ENCODE results near the gene DAGLA. TPM values are rescaled to one million over a fixed set of nuclear protein-coding genes. Genes with fewer than 3 reads are reported as not detected.
A peak's percentile ranks its signal among the peaks of the same experiment; 100 is the strongest.

DAGLA gene
- total RNA-seq, 4 donors from 2014 or later, result 1.5 to 5.6 (median 3.4) TPM

DNA sequence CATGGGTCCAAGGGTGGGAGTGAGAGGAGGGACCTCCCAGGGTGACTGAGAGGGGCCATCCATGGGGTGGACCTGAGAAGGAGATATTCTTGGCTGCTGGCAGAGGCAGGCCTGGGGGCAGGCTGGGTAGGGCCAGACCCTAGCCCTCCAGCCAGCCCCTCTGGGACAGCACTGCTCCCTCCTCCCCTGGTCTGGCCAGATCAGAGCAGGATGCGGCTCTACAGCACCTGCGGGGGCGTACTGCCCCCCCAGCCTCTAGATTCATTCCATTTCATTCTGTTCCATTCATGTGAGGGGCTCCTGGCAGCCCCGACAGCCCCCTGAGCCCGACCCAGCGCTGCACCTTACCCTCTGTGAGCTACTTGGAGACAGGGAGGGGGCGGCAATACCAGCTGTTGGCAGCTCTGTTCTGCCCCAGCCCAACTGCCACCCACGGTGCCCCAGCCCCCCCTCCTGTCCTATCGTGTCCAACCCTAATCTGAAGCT, 37.9 kb downstream of the DAGLA start:
- H3K4me1 ChIP-seq, result peaks cover 0 to 34% (median 13%) of the 10 kb centered on the region in 3 donors
- H3K4me3 ChIP-seq, result peak overlapping the region; percentile 31 to 58
- no peaks in the 10 kb centered on the region for H3K27me3 ChIP-seq
- peak; percentile 23 for ATAC-seq
- WGBS, 2 donors (ENCODE audit: low coverage in 1 of 2), result no CpG with 5 or more reads among the region's 9 CpGs
- no peak for TF ChIP-seq POLR2A (IDR thresholded peaks at IDR 0.05)
- TF ChIP-seq POLR2AphosphoS5 (IDR thresholded peaks at IDR 0.05), result no peak
- no peak for TF ChIP-seq EP300 (IDR thresholded peaks at IDR 0.05)
- TF ChIP-seq, protein P1, sequence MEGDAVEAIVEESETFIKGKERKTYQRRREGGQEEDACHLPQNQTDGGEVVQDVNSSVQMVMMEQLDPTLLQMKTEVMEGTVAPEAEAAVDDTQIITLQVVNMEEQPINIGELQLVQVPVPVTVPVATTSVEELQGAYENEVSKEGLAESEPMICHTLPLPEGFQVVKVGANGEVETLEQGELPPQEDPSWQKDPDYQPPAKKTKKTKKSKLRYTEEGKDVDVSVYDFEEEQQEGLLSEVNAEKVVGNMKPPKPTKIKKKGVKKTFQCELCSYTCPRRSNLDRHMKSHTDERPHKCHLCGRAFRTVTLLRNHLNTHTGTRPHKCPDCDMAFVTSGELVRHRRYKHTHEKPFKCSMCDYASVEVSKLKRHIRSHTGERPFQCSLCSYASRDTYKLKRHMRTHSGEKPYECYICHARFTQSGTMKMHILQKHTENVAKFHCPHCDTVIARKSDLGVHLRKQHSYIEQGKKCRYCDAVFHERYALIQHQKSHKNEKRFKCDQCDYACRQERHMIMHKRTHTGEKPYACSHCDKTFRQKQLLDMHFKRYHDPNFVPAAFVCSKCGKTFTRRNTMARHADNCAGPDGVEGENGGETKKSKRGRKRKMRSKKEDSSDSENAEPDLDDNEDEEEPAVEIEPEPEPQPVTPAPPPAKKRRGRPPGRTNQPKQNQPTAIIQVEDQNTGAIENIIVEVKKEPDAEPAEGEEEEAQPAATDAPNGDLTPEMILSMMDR (IDR thresholded peaks at IDR 0.05), result no peak
- H3K27ac ChIP-seq, result peak overlapping the region in 3 of 4 donors; percentile 65 to 79 (median 73)
- peaks cover 0 to 1% of the 10 kb centered on the region in 2 donors for H3K36me3 ChIP-seq
- H3K9me3 ChIP-seq, result no peaks in the 10 kb centered on the region

DNA sequence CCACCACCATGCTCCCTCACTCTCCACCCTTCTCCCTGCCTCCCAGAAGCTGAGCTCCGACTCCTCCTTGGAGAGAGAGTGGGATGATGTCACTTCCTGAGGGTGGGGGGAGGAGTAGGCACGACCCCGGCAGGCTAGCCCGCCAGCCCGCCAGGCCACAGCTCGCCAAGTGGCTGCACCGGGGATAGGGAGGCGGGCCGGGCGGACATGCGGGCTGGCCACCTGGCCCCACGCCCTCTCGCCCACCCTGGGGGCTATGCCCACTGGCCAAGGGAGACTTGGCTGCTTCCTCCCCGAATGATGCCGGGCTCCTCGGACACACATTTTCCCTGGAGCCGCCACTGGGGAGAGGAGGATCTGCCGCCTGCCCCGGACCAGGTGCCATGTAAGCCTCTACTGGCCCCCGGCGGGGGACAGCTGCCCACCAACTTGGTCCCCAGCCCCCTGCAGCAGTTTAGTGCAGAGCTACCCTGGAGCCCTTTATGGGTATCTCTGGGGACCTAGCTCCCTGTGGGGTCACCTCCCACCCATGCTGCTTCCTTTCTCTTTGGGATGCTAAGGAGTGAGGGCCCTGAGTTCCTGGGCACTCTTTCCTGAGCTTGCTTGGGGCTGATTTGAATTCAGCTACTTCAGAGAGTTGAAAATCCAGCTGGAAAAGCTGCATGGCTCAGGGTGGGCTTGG, 38.6 kb downstream of the DAGLA start:
- peak; percentile 35 for TF ChIP-seq POLR2AphosphoS5 (IDR thresholded peaks at IDR 0.05)
- TF ChIP-seq POLR2A (IDR thresholded peaks at IDR 0.05), result no peak
- TF ChIP-seq, protein P1 (IDR thresholded peaks at IDR 0.05), result peak in 1 of 4 experiments; percentile 9
- H3K4me3 ChIP-seq, result peak overlapping the region; percentile 31 to 58
- H3K36me3 ChIP-seq, result peaks cover 0 to 8% of the 10 kb centered on the region in 2 donors
- ATAC-seq, result peak; percentile 83
- no peaks in the 10 kb centered on the region for H3K27me3 ChIP-seq
- 0 to 21% methylated on average over 7 to 8 of the region's 21 CpGs for WGBS, 2 donors (ENCODE audit: low coverage in 1 of 2)
- no peaks in the 10 kb centered on the region for H3K9me3 ChIP-seq
- peak overlapping the region in 3 of 4 donors; percentile 65 to 79 (median 73) for H3K27ac ChIP-seq
- H3K4me1 ChIP-seq, result peaks cover 0 to 34% (median 13%) of the 10 kb centered on the region in 3 donors

DNA sequence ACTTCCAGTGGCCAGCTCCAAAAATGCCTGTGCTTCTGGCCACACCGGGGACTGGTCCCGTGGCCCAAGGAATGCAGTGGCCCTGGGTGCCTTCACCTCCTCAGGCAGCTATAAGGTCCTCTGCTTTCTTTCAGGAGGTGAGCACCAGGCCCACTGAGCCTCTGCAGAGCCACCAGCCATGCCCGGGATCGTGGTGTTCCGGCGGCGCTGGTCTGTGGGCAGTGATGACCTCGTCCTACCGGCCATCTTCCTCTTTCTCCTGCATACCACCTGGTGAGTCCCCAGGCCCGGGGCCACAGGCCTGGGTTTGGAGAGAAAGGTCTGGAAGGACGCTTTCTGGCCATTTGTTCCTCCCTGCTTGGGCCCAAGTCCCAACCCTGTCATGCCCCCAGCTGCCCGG, 39.8 kb downstream of the DAGLA start:
- H3K36me3 ChIP-seq, result peaks cover 0 to 20% of the 10 kb centered on the region in 2 donors
- H3K27ac ChIP-seq, result no peak overlapping the region
- no peaks in the 10 kb centered on the region for H3K27me3 ChIP-seq
- TF ChIP-seq EP300 (IDR thresholded peaks at IDR 0.05), result no peak
- TF ChIP-seq POLR2A (IDR thresholded peaks at IDR 0.05), result no peak
- TF ChIP-seq, protein P1 (IDR thresholded peaks at IDR 0.05), result no peak
- TF ChIP-seq POLR2AphosphoS5 (IDR thresholded peaks at IDR 0.05), result no peak
- no peak for ATAC-seq
- H3K4me3 ChIP-seq, result no peak overlapping the region
- H3K9me3 ChIP-seq, result no peaks in the 10 kb centered on the region
- no CpG with 5 or more reads among the region's 12 CpGs for WGBS, 2 donors (ENCODE audit: low coverage in 1 of 2)
- H3K4me1 ChIP-seq, result peaks cover 0 to 38% (median 13%) of the 10 kb centered on the region in 3 donors

DNA sequence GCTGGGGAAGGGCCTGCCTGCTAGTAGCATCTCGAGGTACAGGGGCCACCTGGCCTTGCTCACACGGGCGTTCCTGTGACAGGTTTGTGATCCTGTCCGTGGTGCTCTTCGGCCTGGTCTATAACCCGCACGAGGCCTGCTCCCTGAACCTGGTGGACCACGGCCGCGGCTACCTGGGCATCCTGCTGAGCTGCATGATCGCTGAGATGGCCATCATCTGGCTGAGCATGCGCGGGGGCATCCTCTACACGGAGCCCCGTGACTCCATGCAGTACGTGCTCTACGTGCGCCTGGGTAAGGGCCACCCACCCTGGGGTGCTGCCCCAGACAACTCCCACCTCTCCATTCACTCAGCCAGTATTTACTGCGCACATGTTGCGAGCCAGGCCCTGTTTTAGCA, 40.4 kb downstream of the DAGLA start:
- Histone ChIP-seq H3K4me3 (no peak overlapping the region), H3K27me3 (no peaks in the 10 kb centered on the region), H3K36me3 (peaks cover 0 to 25% of the 10 kb centered on the region in 2 donors), H3K9me3 (no peaks in the 10 kb centered on the region), H3K27ac (no peak overlapping the region), H3K4me1 (peaks cover 0 to 38% (median 13%) of the 10 kb centered on the region in 3 donors)
- no peak for ATAC-seq
- WGBS, 2 donors (ENCODE audit: low coverage in 1 of 2), result 92% methylated on average over 5 of the region's 20 CpGs; no CpG with 5 or more reads in 1 of the 2 donors
- no peak for TF ChIP-seq POLR2AphosphoS5 (IDR thresholded peaks at IDR 0.05)
- TF ChIP-seq POLR2A (IDR thresholded peaks at IDR 0.05), result no peak
- TF ChIP-seq EP300 (IDR thresholded peaks at IDR 0.05), result no peak
- TF ChIP-seq, protein P1 (IDR thresholded peaks at IDR 0.05), result no peak

DNA sequence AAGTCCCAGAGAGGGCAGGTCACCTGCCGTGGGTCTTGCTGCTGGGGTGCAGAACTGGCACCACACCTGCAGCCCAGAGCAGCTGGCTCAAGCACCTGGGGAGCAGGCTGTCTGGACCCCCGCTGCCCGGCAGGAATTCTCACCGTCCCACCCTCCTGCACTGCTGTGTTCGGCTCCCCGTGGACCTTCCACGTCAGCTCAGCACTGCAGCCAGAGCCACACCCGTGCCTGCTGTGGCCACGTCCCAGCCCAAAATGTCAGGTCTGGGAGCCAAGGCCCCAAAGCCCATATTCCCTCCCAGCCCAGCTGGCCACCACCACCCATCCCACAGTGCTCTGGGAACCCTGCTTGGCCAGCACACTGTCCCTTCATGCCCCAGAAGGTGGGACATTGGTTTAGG, 44.2 kb downstream of the DAGLA start:
- peak; percentile 56 for ATAC-seq
- TF ChIP-seq EP300 (IDR thresholded peaks at IDR 0.05), result no peak
- TF ChIP-seq, protein P1 (IDR thresholded peaks at IDR 0.05), result no peak
- TF ChIP-seq POLR2AphosphoS5 (IDR thresholded peaks at IDR 0.05), result no peak
- no peak for TF ChIP-seq POLR2A (IDR thresholded peaks at IDR 0.05)
- Histone ChIP-seq H3K36me3 (peaks cover 0 to 61% of the 10 kb centered on the region in 2 donors), H3K27ac (peak overlapping the region in 1 of 4 donors; percentile 18), H3K27me3 (no peaks in the 10 kb centered on the region), H3K9me3 (no peaks in the 10 kb centered on the region), H3K4me1 (peaks cover 0 to 19% (median 0%) of the 10 kb centered on the region in 3 donors), H3K4me3 (no peak overlapping the region)
- WGBS, 2 donors (ENCODE audit: low coverage in 1 of 2), result 92% methylated on average over 3 of the region's 9 CpGs; no CpG with 5 or more reads in 1 of the 2 donors

All from gastroesophageal sphincter (tissue), 4 donors.